ENCODE data around the gene RPF1. TPM values are rescaled to one million over a fixed set of nuclear protein-coding genes. Genes with fewer than 3 reads are reported as not detected.

Gene RPF1
- polyA plus RNA-seq, 2 of the 4 experiments (the other 2 are of a cell fraction), result 28.2 to 49.8 TPM

GRCh38 chr1:84478876-84479868, at the start of gene RPF1 (continued):
- TF ChIP-seq RFX5 (IDR thresholded peaks at IDR 0.05) (no peak), HES2 (IDR thresholded peaks at IDR 0.05) (no peak), BHLHE40 (IDR thresholded peaks at IDR 0.05; ENCODE audit: low read depth, low read length) (no peak), HOXA7 (CRISPR knock-in tag; IDR thresholded peaks at IDR 0.05) (no peak), CEBPB (IDR thresholded peaks at IDR 0.05) (no peak), RAD21 (conservative IDR thresholded peaks at IDR 0.05 in 1 of 2, IDR thresholded peaks at IDR 0.05 in 1 of 2) (0 out of 5 replicates have a peak, but pooled peaks of 1 of the 2 experiments have one; percentile 9), MAZ (IDR thresholded peaks at IDR 0.05; ENCODE audit: borderline replicate concordance, low read depth, low read length) (no peak), KDM5A (IDR thresholded peaks at IDR 0.05) (peak; percentile 54), ZFP36 (IDR thresholded peaks at IDR 0.05; ENCODE audit: borderline replicate concordance, partially characterized antibody) (no peak), EP300 (IDR thresholded peaks at IDR 0.05) (no peak), MAFK (IDR thresholded peaks at IDR 0.05; ENCODE audit: partially characterized antibody) (no peak), PHF8 (IDR thresholded peaks at IDR 0.05; ENCODE audit: borderline replicate concordance, low read depth) (peak; percentile 85; the same call in 1 of the 2 replicates), CTCF (IDR thresholded peaks at IDR 0.05) (no peak), NR3C1 (IDR thresholded peaks at IDR 0.05) (no peak), FOXS1 (CRISPR knock-in tag; IDR thresholded peaks at IDR 0.05) (no peak), HOXB13 (CRISPR knock-in tag; IDR thresholded peaks at IDR 0.05; ENCODE audit: low read depth) (0 out of 2 replicates have a peak, but pooled peaks have one; percentile 67), MYC (IDR thresholded peaks at IDR 0.05; ENCODE audit: borderline replicate concordance, low read length) (no peak), POLR2AphosphoS2 (conservative IDR thresholded peaks at IDR 0.05; ENCODE audit: low read length) (no peak), USF2 (IDR thresholded peaks at IDR 0.05) (no peak), ESRRA (IDR thresholded peaks at IDR 0.05; ENCODE audit: borderline replicate concordance, low read length) (no peak), CHD4 (IDR thresholded peaks at IDR 0.05; ENCODE audit: borderline replicate concordance) (no peak), HMGXB4 (CRISPR knock-in tag; IDR thresholded peaks at IDR 0.05; ENCODE audit: borderline replicate concordance) (no peak), PBX3 (IDR thresholded peaks at IDR 0.05) (no peak), JUN (IDR thresholded peaks at IDR 0.05) (peak; percentile 83 to 91; a peak in 4 of 5 replicates)
